ENCODE data around the gene SLC6A17. TPM values are rescaled to one million over a fixed set of nuclear protein-coding genes. Genes with fewer than 3 reads are reported as not detected.

SLC6A17 gene
- polyA plus RNA-seq, 3 donors = not detected

DNA sequence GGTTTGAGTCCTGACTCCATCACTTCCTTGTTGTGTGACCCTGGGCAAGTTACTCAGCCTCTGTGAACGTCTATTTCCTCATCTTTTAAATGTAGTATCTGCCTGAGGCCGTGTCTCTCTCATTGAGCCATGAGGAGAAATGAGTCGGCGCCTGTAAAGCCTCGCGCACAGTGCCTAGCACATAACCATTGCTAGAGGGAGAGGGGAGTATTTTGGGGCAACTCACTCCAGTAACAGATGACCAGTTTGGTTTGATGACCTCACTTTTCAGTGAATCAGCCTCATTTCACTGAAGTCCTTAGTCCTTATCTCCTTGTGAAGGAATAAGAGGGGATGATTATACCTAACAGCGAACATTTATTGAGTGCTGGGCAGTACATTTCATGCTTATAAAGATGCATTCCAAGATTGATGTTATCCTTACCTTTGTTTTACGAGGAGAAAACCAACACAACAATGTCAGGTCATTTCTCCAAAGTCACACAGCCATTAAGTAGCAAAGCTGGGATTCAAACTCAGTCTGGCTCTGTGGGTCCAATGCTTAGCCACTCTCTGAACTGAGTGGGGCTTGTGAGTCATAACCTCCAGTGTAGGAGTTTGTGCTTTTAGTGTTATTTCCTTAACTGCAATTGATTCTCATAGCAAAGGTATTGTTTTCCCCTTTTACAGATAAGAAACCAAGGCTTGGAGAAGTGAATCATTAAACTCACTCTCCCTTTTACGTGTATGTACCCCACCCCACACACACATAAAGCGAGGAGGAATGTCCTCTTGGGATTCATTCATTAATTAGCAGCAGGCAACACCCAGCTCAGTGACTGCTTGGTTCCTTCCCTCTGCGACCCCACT is 85.8 kb downstream of the SLC6A17 start:
- peak; percentile 75 to 90 (median 77) for DNase-seq
- H3K27me3 Mint-ChIP-seq (ENCODE audit: low read depth in 3 of 3) = peaks cover 2 to 5% (median 3%) of the 10 kb centered on the region in 3 donors

DNA sequence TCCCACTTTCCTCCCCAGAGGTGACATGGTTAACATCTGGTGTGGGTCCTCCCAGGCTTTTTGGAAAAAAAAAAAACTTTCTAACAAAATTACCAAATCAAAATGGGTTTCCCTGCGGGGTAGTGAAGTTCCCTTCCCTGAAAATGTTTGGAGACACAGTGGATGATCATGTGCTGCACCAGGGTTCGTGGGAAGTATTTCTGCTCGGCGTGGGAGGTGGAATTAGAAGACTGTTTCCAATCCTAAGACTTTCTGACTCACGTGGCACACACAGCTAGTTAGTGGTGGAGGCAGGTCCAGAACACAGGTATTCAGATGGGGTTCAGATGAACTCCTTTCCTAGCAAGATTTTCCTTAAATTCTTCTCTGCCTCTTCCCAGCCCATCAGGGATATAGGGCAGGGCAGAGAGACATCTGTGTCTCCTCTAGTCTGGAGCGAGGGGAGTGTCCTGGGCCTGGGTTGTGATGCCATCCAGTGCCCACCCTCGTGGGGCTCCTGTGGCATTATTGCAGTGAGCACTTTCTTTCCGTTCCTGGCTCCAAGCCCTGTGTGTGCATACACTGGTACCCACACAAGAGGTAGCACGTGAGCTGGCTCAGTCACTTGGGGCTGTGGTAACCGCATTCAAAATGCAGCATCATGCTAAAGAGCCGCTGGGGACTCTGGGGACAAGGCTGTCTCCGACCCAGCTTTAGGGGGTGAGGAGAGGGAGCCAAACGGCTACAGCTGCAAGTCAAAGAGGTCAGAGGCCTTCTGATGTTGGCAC is 87.3 kb downstream of the SLC6A17 start:
- peaks cover 29% of the 10 kb centered on the region for H3K4me1 Mint-ChIP-seq
- no peak overlapping the region for H3K4me2 ChIP-seq (replicated peaks; ENCODE audit: extremely low read depth, low read length, poor library complexity, severe bottlenecking)
- 58% methylated on average over 7 of the region's 13 CpGs for WGBS (ENCODE audit: insufficient coverage)
- H3K4me3 ChIP-seq (replicated peaks in 1 of 3; ENCODE audit: low read depth in 2 of 3, low read length in 3 of 3) = no peak overlapping the region
- H3K79me2 ChIP-seq (ENCODE audit: insufficient read depth, low read length) = no peaks in the 10 kb centered on the region
- H3K4me1 ChIP-seq (ENCODE audit: control insufficient read depth in 1 of 2, insufficient read depth in 2 of 2, low read length in 2 of 2) = peaks cover 16 to 20% of the 10 kb centered on the region in 2 donors
- H3K27me3 Mint-ChIP-seq (ENCODE audit: low read depth in 3 of 3) = peaks cover 4 to 11% (median 5%) of the 10 kb centered on the region in 3 donors
- TF ChIP-seq, protein P1, sequence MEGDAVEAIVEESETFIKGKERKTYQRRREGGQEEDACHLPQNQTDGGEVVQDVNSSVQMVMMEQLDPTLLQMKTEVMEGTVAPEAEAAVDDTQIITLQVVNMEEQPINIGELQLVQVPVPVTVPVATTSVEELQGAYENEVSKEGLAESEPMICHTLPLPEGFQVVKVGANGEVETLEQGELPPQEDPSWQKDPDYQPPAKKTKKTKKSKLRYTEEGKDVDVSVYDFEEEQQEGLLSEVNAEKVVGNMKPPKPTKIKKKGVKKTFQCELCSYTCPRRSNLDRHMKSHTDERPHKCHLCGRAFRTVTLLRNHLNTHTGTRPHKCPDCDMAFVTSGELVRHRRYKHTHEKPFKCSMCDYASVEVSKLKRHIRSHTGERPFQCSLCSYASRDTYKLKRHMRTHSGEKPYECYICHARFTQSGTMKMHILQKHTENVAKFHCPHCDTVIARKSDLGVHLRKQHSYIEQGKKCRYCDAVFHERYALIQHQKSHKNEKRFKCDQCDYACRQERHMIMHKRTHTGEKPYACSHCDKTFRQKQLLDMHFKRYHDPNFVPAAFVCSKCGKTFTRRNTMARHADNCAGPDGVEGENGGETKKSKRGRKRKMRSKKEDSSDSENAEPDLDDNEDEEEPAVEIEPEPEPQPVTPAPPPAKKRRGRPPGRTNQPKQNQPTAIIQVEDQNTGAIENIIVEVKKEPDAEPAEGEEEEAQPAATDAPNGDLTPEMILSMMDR (IDR thresholded peaks at IDR 0.05) = no peak
- H3K36me3 Mint-ChIP-seq = no peaks in the 10 kb centered on the region
- intact Hi-C loops (cut with micrococcal nuclease) = no loop called here
- no peak overlapping the region for H2AFZ ChIP-seq (ENCODE audit: insufficient read depth, low read depth, low read length, poor library complexity, severe bottlenecking)
- DNase-seq = peak in 2 of 3 donors; percentile 32 to 53
- H4K20me1 ChIP-seq (ENCODE audit: insufficient read depth, low read length) = no peaks in the 10 kb centered on the region
- H3K36me3 ChIP-seq (replicated peaks in 1 of 2; ENCODE audit: control insufficient read depth in 1 of 2, insufficient read depth in 2 of 2, low read length in 2 of 2) = no peaks in the 10 kb centered on the region
- H3K9me3 ChIP-seq (replicated peaks in 1 of 2; ENCODE audit: control insufficient read depth in 1 of 2, insufficient read depth in 1 of 2, low read length in 2 of 2) = no peaks in the 10 kb centered on the region
- no peak overlapping the region for H3K27ac ChIP-seq (ENCODE audit: low read depth in 1 of 2, low read length in 2 of 2)
- no peak overlapping the region for H3K4me3 Mint-ChIP-seq
- no peaks in the 10 kb centered on the region for H3K9me3 Mint-ChIP-seq
- H3K9ac ChIP-seq (ENCODE audit: insufficient read depth, low read length, poor library complexity, severe bottlenecking) = no peak overlapping the region
- peak overlapping the region in 3 of 7 donors; percentile 28 to 37 (median 33) for H3K27ac Mint-ChIP-seq
- no peaks in the 10 kb centered on the region for H3K27me3 ChIP-seq (ENCODE audit: control insufficient read depth in 2 of 2, insufficient read depth in 2 of 2, low read length in 2 of 2)

More for the DNA sequence above, 85.8 kb downstream of the SLC6A17 start:
- intact Hi-C loops (cut with micrococcal nuclease) = no loop called here
- Histone ChIP-seq H3K4me2 (replicated peaks; ENCODE audit: extremely low read depth, low read length, poor library complexity, severe bottlenecking) (no peak overlapping the region), H3K36me3 (replicated peaks in 1 of 2; ENCODE audit: control insufficient read depth in 1 of 2, insufficient read depth in 2 of 2, low read length in 2 of 2) (no peaks in the 10 kb centered on the region), H3K27me3 (ENCODE audit: control insufficient read depth in 2 of 2, insufficient read depth in 2 of 2, low read length in 2 of 2) (no peaks in the 10 kb centered on the region), H3K4me1 (ENCODE audit: control insufficient read depth in 1 of 2, insufficient read depth in 2 of 2, low read length in 2 of 2) (peaks cover 16 to 20% of the 10 kb centered on the region in 2 donors), H4K20me1 (ENCODE audit: insufficient read depth, low read length) (no peaks in the 10 kb centered on the region), H3K9ac (ENCODE audit: insufficient read depth, low read length, poor library complexity, severe bottlenecking) (no peak overlapping the region), H2AFZ (ENCODE audit: insufficient read depth, low read depth, low read length, poor library complexity, severe bottlenecking) (peak overlapping the region; percentile 62), H3K9me3 (replicated peaks in 1 of 2; ENCODE audit: control insufficient read depth in 1 of 2, insufficient read depth in 1 of 2, low read length in 2 of 2) (no peaks in the 10 kb centered on the region), H3K79me2 (ENCODE audit: insufficient read depth, low read length) (no peaks in the 10 kb centered on the region), H3K27ac (ENCODE audit: low read depth in 1 of 2, low read length in 2 of 2) (peak overlapping the region; percentile 19 to 55), H3K4me3 (replicated peaks in 1 of 3; ENCODE audit: low read depth in 2 of 3, low read length in 3 of 3) (no peak overlapping the region)
- peaks cover 29% of the 10 kb centered on the region for H3K4me1 Mint-ChIP-seq
- 17% methylated on average over 4 of the region's 11 CpGs for WGBS (ENCODE audit: insufficient coverage)
- TF ChIP-seq, protein P1 (IDR thresholded peaks at IDR 0.05) = no peak
- peak overlapping the region in 6 of 7 donors; percentile 46 to 86 (median 60) for H3K27ac Mint-ChIP-seq
- no peak overlapping the region for H3K4me3 Mint-ChIP-seq
- no peaks in the 10 kb centered on the region for H3K36me3 Mint-ChIP-seq
- no peaks in the 10 kb centered on the region for H3K9me3 Mint-ChIP-seq
